Activated CD4-positive, alpha-beta T cell treated with anti-CD3 and anti-CD28 coated beads, Interleukin-2, amount 50 U/mL, for 1 hour (primary cell): ENCODE results near the gene SPOPL.

ENCODE experiments used
- DNase-seq: peaks from one replicate; pipeline ENCODE4 v3.0.0-alpha.2; 2020

Gene SPOPL

DNA sequence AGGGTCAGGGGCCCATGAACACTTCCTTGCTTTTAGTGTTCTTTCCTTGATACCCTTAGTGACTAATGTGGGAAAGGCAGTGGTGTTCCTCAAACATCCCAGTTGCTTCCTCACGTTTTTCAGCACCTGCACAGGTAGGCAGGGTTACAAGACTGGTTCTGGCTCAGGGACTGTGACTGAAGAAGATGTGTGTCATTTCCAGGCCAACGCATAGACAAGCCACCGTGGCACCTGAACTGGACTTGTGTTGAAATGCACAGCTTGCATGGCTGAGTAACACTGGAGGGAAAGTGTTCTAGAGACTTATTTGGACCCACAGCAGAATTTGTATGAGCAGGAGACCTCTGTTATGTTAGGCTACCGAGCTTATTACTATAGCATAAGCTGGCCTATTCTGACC is 107.9 kb downstream of the SPOPL start:
- DNase-seq, result no peak

- DNase-seq, result no peak
Measured at GRCh38 chr2:138610201-138610953, 108.8 kb downstream of the SPOPL start.

- DNase-seq, result no peak
Measured at GRCh38 chr2:138615257-138615656, 113.7 kb downstream of the SPOPL start.

- no peak for DNase-seq
Measured at GRCh38 chr2:138617026-138617425, 115.5 kb downstream of the SPOPL start.

GRCh38 chr2:138618971-138619370 is 117.4 kb downstream of the SPOPL start:
- no peak for DNase-seq

- DNase-seq, result no peak
Measured at GRCh38 chr2:138620431-138620830, 118.9 kb downstream of the SPOPL start.

DNA sequence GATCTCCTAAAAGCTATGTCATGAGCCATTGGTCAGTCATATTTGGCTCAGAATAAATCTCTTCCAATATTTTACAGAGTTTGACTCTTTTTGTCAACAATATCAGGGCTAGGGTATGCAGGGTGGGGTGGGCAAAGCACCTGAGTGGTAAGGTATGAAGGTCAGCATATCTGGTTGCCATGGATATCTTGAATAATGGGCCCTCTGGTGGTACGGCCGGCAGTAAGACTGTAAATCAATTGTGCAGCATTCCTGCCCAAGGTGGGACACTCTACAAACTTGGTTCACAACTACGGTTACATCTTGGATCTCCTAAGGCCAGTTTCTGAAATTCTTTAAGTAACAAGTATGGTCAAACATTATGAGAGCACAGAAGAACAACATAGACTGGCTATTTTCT is 119.6 kb downstream of the SPOPL start:
- no peak for DNase-seq

- no peak for DNase-seq
Measured at GRCh38 chr2:138622613-138623012, 121.0 kb downstream of the SPOPL start.
